Stimulated activated naive B cell treated with anti-CD40 and anti-IgM and Interleukin-4, amounts not matched to agents 10 μg/mL and 1 μg/mL and 100 μg/mL, for 72 hours (primary cell): ENCODE measurements around the gene GRHL3.
A peak's percentile ranks its signal among the peaks of the same experiment; 100 is the strongest.

Source experiments
- ATAC-seq, 2 donors: fragments of 150-1000 bp; cut with Tn5 transposase; replicated peaks; 2 replicates each; pipeline ENCODE4 v1.10.0; 2021; ENCODE audit warnings: moderate library complexity in 1 of 2
- DNase-seq: peaks from one replicate; pipeline ENCODE4 v3.0.0; 2021
- H3K27ac Mint-ChIP-seq: one replicate; pipeline ENCODE4 v1.8.0; 2022; ENCODE audit warnings: mild to moderate bottlenecking, mixed read lengths
- H3K27me3 Mint-ChIP-seq, 2 donors: one replicate each; pipeline ENCODE4 v1.8.0; 2022; ENCODE audit warnings: mixed read lengths in 2 of 2
- H3K36me3 Mint-ChIP-seq, 2 donors: one replicate each; pipeline ENCODE4 v1.8.0; 2022; ENCODE audit warnings: mixed read lengths in 2 of 2, mild to moderate bottlenecking in 1 of 2
- H3K4me1 Mint-ChIP-seq, 2 donors: one replicate each; pipeline ENCODE4 v1.8.0; 2022; ENCODE audit warnings: mixed read lengths in 2 of 2, mild to moderate bottlenecking in 1 of 2
- H3K4me3 Mint-ChIP-seq, 2 donors: one replicate each; pipeline ENCODE4 v1.8.0; 2022; ENCODE audit warnings: mild to moderate bottlenecking in 2 of 2, mixed read lengths in 2 of 2, moderate library complexity in 1 of 2
- H3K9me3 Mint-ChIP-seq, 2 donors: one replicate each; pipeline ENCODE4 v1.8.0; 2022; ENCODE audit warnings: mixed read lengths in 2 of 2, mild to moderate bottlenecking in 1 of 2

The GRHL3 gene

DNA sequence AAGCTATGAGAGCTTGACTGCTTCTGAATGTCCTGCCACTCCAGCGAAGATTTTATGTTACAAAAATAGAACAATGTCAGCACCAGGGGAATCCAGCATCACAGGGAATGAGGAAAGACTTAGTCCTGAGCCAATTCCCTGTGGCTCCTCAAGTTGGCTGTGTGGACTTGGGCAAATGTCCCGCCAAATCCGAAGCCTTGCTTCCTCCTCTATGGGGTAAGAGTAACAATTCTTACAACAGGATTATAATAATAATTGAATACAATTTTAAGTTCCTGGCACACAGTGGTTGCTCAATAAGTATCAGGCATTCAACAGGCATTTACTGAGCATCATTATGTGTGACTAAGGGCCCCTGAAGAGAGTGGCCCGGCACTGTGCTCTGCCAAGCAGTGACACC, 50.0 kb downstream of the GRHL3 start:
- Mint-ChIP-seq H3K4me1 (peaks cover 20 to 22% of the 10 kb centered on the region in 2 donors), H3K27me3 (no peaks in the 10 kb centered on the region), H3K9me3 (no peaks in the 10 kb centered on the region), H3K4me3 (no peak overlapping the region), H3K27ac (no peak overlapping the region), H3K36me3 (peaks cover 0 to 4% of the 10 kb centered on the region in 2 donors)
- ATAC-seq, result no peak
- DNase-seq, result no peak

DNA sequence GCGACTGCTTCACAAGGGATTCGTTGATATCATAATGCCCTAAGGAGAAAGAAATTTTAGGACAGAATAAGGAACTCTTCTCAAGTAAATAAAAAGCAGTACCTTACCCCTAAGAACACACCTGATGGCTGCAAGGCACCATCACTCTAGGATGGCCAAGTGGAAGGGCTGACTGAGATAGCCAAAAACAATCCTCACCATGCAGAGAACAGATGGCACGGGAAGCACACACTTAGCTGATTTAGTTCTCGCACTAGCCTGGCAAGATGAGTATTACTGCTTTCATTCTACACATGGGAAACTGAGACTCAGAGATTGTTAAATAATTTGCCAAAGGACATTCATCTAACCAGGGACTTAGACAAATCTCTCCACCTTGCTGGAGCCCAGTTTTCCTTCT, 50.6 kb downstream of the GRHL3 start:
- Mint-ChIP-seq H3K27ac (no peak overlapping the region), H3K9me3 (no peaks in the 10 kb centered on the region), H3K36me3 (peaks cover 0 to 4% of the 10 kb centered on the region in 2 donors), H3K4me3 (no peak overlapping the region), H3K27me3 (no peaks in the 10 kb centered on the region), H3K4me1 (peaks cover 20 to 26% of the 10 kb centered on the region in 2 donors)
- no peak for ATAC-seq
- DNase-seq, result no peak

DNA sequence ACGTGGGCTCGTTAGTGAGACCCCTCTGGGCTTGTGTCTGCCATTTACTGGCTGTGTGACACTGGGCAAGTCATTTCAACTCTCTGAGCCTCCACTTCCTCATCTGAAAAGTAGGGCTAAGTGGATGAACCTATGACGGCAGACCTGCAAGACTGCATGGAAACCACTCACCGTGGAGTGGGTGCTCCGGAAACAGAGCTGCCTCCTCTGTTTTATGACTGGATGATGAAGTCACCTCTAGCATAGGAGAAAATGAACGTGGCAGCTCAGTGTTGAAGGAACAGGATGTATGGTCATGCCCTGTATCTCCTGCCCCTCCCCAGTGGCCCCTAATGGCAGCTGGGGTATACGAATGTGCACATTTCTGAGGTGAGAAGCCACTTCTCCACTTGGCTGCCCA, 53.9 kb downstream of the GRHL3 start:
- peak; percentile 96 to 97 for ATAC-seq
- H3K27me3 Mint-ChIP-seq, result no peaks in the 10 kb centered on the region
- peak overlapping the region; percentile 87 for H3K27ac Mint-ChIP-seq

DNA sequence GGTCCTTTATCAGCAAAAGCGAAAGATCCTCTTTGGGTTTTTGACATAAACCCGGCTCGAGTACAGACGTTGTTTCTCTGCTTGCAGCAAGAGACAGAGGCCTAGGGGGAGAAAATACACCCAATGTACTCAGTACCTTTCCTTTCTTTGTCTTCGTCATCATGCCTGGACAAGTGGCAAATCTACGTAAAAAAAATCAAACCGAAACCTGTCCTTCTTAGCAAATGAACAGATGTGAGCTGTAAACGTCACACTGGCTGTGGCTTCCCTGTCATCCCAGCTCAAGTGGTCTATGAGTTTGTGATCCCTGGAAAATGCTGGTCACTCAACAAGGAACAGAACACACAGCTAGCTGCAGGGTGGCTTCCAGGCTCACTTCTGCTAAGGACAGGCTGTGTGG, 54.6 kb downstream of the GRHL3 start:
- ATAC-seq, result no peak
- Mint-ChIP-seq H3K27ac (peak overlapping the region; percentile 87), H3K4me1 (peaks cover 17 to 27% of the 10 kb centered on the region in 2 donors), H3K4me3 (no peak overlapping the region), H3K36me3 (peaks cover 0 to 4% of the 10 kb centered on the region in 2 donors), H3K9me3 (no peaks in the 10 kb centered on the region), H3K27me3 (no peaks in the 10 kb centered on the region)
- DNase-seq, result no peak

More for the DNA sequence above, 53.9 kb downstream of the GRHL3 start:
- H3K9me3 Mint-ChIP-seq, result no peaks in the 10 kb centered on the region
- DNase-seq, result peak; percentile 47
- H3K4me1 Mint-ChIP-seq, result peaks cover 17 to 27% of the 10 kb centered on the region in 2 donors
- H3K36me3 Mint-ChIP-seq, result peaks cover 0 to 4% of the 10 kb centered on the region in 2 donors
- H3K4me3 Mint-ChIP-seq, result no peak overlapping the region

DNA sequence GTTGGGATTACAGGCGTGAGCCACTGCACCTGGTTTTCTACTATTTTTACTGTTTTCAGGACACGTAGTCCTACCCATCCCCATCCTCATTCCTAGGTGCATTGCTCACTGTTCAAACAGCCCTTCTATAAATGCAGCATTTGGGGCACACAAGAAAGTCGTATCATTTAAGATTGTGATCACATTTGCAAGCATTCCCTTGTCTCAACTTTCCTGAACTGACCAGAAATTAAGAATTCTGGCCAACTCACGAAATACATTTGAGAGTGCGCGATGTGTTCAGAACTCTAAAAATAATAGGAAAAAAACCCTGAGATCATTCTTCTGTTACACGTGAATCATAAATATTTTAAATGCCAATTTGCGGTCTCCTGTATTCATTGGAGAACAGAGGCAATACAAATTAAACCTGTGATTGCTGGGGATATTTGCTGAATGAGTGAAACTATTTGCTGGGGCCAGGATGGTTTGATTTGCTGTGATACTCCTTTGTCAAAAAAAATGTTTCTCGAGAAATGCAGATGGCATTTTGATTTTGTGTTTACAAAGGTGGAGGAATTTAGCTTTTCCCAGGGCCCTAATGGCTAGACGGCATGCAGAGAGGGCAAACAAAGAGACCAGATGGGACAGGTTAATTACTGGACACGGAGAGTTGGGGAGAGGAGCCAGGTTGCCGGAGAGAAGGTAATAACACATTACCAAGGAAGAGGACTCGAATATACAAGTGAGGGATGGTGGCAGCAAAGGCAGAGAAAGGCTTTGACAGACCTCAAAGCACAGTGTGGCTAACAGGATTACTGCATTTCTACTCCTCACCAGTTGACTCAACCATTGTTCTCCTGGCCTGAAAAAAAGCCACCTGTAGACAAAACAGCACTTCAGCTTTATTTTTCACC, 56.0 kb downstream of the GRHL3 start:
- no peaks in the 10 kb centered on the region for H3K27me3 Mint-ChIP-seq
- H3K9me3 Mint-ChIP-seq, result no peaks in the 10 kb centered on the region
- no peak overlapping the region for H3K4me3 Mint-ChIP-seq
- peak overlapping the region; percentile 69 for H3K27ac Mint-ChIP-seq
- DNase-seq (no peak), ATAC-seq (no peak)
- peaks cover 2 to 7% of the 10 kb centered on the region in 2 donors for H3K36me3 Mint-ChIP-seq
- peaks cover 17 to 27% of the 10 kb centered on the region in 2 donors for H3K4me1 Mint-ChIP-seq

DNA sequence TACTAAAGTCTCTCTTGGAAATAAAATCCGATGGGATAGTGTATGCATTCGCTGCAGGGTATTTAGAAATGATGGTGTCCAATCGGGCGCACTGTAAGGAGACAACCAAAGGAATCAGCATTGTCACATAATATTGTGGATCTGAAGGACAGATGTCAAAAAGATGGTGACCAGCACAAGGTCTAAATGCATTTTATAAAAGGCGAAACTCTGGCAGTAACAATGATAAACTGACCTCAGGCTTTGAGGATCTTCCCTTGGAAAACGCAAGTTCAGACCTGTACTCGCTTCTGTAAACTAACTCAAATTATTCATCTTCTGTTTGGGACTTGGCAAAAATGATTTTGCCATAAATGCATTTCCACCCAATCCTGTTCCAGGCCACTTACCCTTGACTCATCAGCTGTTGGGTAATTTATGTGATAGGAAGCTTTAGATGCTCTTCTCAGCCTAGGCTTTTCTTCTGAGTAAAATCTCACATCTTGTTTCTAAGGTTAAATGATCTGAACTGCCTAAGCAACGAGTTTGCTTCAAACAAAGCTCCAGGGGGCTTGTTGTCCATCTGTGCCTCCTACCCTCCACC, 60.7 kb downstream of the GRHL3 start:
- Mint-ChIP-seq H3K36me3 (peaks cover 7 to 8% of the 10 kb centered on the region in 2 donors), H3K4me3 (no peak overlapping the region), H3K27ac (no peak overlapping the region), H3K27me3 (no peaks in the 10 kb centered on the region), H3K4me1 (peaks cover 5 to 11% of the 10 kb centered on the region in 2 donors), H3K9me3 (no peaks in the 10 kb centered on the region)
- ATAC-seq (no peak), DNase-seq (no peak)

DNA sequence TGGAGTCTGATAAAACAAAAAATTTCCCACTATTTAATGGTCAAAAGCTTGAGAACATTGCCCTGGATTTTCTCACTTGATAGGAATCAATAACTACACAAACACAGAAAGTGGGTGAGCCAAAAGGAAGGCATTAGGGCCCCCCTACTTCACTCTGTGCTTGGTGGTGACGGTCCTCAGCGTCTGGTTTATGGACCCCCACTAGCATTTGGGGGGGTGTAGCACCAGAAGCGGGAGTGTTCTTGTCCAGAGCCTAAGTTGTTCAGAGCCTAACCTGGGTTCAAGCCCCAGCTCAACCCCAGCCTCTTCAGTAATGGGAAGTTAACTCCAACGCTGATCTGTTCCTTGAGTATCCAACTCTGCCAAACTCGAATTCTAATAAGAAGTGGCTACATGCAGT, 61.4 kb downstream of the GRHL3 start:
- H3K27me3 Mint-ChIP-seq, result no peaks in the 10 kb centered on the region
- no peak overlapping the region for H3K27ac Mint-ChIP-seq
- H3K9me3 Mint-ChIP-seq, result no peaks in the 10 kb centered on the region
- no peak overlapping the region for H3K4me3 Mint-ChIP-seq
- peaks cover 10 to 17% of the 10 kb centered on the region in 2 donors for H3K4me1 Mint-ChIP-seq
- DNase-seq (no peak), ATAC-seq (no peak)
- H3K36me3 Mint-ChIP-seq, result peaks cover 7 to 10% of the 10 kb centered on the region in 2 donors

DNA sequence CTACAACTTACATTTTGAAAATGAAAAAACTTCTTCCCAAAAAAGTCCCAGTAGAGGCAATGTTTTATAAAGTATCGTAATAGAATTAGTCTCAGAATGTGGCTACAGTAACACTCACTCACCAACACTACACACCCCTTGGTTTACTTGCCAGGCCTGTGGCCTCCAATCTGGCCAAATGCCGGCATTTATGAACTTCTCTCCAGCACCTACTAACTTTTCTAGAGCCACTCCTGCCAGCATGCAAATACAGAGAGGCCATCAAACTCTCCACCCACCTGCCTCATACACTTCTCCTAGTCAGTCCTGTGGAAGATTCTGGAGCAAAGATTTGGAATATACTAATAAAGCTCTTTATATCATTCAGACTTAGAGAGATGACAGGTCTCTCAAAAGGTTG, 62.1 kb downstream of the GRHL3 start:
- no peaks in the 10 kb centered on the region for H3K9me3 Mint-ChIP-seq
- H3K4me1 Mint-ChIP-seq, result peaks cover 13 to 22% of the 10 kb centered on the region in 2 donors
- no peaks in the 10 kb centered on the region for H3K27me3 Mint-ChIP-seq
- no peak overlapping the region for H3K4me3 Mint-ChIP-seq
- peaks cover 7 to 10% of the 10 kb centered on the region in 2 donors for H3K36me3 Mint-ChIP-seq
- H3K27ac Mint-ChIP-seq, result no peak overlapping the region
- ATAC-seq (no peak), DNase-seq (no peak)

DNA sequence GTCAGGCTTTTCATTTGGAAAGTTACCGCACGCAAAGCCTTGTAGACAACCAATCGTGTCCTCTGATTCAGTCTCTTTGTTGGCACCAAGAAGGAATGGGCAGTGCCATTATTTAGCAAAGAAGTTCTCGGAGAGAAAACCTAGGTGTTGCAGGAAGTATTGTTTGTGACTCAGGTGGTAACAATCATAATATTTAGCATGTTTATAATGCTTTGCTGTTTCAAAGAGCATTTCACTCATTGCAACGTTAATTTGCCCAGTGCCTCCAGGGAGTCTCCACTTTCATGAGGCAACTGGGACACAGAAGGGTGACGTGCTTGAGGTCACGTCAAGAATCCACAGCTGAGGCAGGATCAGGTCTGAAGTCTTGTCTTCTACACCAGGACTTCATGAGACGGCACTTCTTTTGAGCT, 63.0 kb downstream of the GRHL3 start:
- H3K9me3 Mint-ChIP-seq, result no peaks in the 10 kb centered on the region
- ATAC-seq, result no peak
- no peak overlapping the region for H3K4me3 Mint-ChIP-seq
- no peaks in the 10 kb centered on the region for H3K27me3 Mint-ChIP-seq
- no peak overlapping the region for H3K27ac Mint-ChIP-seq
- peaks cover 7 to 12% of the 10 kb centered on the region in 2 donors for H3K36me3 Mint-ChIP-seq
- no peak for DNase-seq
- H3K4me1 Mint-ChIP-seq, result peaks cover 15 to 28% of the 10 kb centered on the region in 2 donors

DNA sequence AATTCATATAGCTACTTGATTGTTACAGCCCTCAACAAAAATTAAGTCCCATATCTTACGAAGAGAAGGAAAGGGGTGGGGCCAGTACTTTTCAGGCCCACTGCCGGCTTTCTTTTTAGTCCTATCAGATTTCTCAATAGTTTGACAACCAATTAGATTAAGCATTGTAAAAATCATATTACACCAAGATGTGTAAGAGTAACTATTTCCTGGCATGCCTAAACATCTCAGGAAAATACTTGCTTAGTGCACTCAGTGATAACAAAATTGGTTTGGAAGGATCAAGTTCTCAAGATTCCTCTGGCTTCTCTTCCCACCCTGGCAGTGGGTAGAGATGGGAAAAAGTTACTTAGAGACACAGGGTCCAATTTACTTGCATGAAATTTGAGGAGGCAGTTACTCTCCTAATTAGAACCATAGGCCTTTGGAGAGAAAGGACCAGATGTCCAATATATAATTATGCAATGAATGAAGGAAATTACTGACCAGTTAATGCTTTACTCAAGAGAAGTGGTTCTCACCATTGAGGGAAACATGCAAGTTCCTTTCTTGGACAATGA, 64.3 kb downstream of the GRHL3 start:
- Mint-ChIP-seq H3K4me1 (peaks cover 15 to 28% of the 10 kb centered on the region in 2 donors), H3K36me3 (peaks cover 3 to 12% of the 10 kb centered on the region in 2 donors), H3K9me3 (no peaks in the 10 kb centered on the region), H3K4me3 (no peak overlapping the region), H3K27ac (no peak overlapping the region), H3K27me3 (no peaks in the 10 kb centered on the region)
- DNase-seq (no peak), ATAC-seq (no peak)

DNA sequence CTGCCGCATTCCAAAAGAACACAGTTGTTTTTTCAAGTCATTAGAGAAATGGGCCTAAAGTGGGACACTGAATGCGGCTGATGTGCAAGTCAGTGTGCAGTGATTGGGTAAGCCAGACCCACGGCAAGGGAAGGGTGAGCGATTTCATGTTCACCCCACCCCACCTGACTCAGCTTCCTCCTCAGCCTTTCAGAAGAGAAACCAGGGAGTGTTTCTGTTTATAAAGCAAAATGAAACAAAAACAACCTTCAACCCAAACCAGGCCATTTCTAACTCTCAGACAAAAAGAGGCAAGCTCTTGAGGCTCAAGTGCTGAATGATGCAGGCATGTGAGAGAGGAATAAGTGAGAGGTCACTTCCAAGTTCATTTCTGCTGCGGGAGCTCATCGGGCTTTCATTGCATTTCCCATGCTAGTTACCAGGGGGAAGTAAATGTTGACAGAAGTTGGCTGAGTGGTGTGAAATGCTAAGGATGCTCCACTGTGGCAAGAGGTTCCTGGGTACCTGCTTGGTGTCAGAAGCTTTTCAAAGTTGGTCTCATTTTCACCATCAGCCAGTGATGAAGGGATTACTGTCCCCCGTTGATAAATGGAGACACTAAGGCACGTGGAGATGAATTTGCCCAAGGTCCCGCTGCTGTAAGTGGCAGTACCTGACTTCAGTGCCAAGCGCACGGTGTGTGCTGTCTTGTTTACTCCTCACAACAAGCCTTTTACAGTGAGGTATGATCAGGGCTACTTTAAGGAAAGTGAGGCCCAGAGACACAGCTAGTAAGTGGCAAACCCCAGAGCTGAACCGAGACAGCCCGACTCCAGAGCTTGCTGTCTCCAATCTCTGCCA, 65.3 kb downstream of the GRHL3 start:
- peak; percentile 73 to 78 for ATAC-seq
- Mint-ChIP-seq H3K4me3 (peak overlapping the region in 1 of 2 donors; percentile 11), H3K27ac (peak overlapping the region; percentile 14), H3K4me1 (peaks cover 15 to 28% of the 10 kb centered on the region in 2 donors), H3K9me3 (no peaks in the 10 kb centered on the region), H3K27me3 (no peaks in the 10 kb centered on the region), H3K36me3 (peaks cover 0 to 10% of the 10 kb centered on the region in 2 donors)
- no peak for DNase-seq

DNA sequence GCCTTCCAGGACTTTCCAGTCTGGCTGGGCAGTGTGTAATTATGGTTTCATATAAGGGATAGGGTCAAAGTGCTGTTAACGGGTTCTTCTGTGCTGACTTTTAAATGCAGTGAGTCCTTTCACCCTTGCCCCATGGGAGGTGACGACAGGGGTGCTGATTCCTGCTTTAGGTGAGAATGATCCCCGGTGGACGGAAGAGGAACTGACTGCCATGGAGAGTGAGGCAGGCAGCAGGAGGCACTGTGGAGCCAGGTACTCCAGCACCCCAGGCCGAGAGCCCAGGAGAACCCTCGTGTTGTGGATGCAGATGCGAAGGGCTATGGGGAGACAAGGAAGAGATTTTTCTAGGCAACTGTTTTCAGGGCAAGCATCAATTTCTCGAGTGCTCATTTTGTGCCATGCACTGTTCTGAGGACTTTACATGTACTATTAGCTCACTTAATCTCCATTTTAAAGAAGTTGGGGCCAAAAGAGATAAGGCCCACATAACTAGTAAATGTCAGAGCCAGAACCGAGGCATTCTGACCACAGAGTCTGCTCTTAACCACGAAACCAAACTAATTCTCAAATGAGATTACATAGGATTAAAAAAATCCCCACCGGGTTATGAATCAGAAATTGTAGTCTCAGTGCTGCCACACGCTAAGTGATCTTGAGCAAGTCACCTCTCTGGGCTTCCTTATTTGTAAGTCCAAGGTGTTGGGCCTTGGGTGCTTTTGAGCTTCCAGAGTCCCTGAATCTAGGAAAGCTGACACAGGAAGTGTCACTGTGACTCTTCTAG, 66.2 kb downstream of the GRHL3 start:
- peak overlapping the region; percentile 83 for H3K27ac Mint-ChIP-seq
- peaks cover 3 to 9% of the 10 kb centered on the region in 2 donors for H3K36me3 Mint-ChIP-seq
- no peaks in the 10 kb centered on the region for H3K9me3 Mint-ChIP-seq
- peaks cover 15 to 28% of the 10 kb centered on the region in 2 donors for H3K4me1 Mint-ChIP-seq
- no peak for DNase-seq
- H3K27me3 Mint-ChIP-seq, result no peaks in the 10 kb centered on the region
- ATAC-seq, result peak; percentile 71 to 72
- H3K4me3 Mint-ChIP-seq, result peak overlapping the region; percentile 7 to 8

DNA sequence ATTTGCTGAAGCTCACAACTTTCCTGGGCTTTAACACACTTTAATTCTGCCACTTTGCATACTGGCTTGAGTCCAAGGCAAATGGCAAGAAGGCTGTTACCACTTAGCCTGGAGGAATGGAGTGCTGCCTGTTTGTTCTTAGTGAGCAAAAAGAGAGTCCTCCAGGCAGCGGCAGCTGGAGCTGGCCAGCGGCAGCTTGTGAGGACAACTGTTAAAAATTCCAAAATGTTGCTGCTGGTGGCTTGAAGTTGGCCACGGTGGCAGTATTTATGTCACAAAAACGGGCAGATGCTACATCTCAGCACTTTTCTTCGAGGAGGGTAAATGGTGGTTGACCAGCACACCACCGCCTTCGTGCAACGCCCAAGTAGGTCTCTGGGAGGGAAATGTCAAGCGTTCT, 67.1 kb downstream of the GRHL3 start:
- Mint-ChIP-seq H3K4me3 (no peak overlapping the region), H3K9me3 (no peaks in the 10 kb centered on the region), H3K27me3 (no peaks in the 10 kb centered on the region), H3K36me3 (peaks cover 3 to 9% of the 10 kb centered on the region in 2 donors), H3K4me1 (peaks cover 16 to 31% of the 10 kb centered on the region in 2 donors), H3K27ac (no peak overlapping the region)
- ATAC-seq (no peak), DNase-seq (no peak)
